ENCODE measurements around the gene NUF2.

GRCh38 chr1:163351912-163352311, 30.2 kb downstream of the NUF2 start:
- TF ChIP-seq, protein P1, sequence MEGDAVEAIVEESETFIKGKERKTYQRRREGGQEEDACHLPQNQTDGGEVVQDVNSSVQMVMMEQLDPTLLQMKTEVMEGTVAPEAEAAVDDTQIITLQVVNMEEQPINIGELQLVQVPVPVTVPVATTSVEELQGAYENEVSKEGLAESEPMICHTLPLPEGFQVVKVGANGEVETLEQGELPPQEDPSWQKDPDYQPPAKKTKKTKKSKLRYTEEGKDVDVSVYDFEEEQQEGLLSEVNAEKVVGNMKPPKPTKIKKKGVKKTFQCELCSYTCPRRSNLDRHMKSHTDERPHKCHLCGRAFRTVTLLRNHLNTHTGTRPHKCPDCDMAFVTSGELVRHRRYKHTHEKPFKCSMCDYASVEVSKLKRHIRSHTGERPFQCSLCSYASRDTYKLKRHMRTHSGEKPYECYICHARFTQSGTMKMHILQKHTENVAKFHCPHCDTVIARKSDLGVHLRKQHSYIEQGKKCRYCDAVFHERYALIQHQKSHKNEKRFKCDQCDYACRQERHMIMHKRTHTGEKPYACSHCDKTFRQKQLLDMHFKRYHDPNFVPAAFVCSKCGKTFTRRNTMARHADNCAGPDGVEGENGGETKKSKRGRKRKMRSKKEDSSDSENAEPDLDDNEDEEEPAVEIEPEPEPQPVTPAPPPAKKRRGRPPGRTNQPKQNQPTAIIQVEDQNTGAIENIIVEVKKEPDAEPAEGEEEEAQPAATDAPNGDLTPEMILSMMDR (IDR thresholded peaks at IDR 0.05): no peak
- TF ChIP-seq POLR2A (IDR thresholded peaks at IDR 0.05): no peak

All from suprapubic skin (tissue), 3 donors.